HT-29 (cell line): ENCODE data around the gene SLAMF1. TPM values are rescaled to one million over a fixed set of nuclear protein-coding genes. Genes with fewer than 3 reads are reported as not detected.

Experiments
- DNase-seq: peaks from one replicate; pipeline ENCODE4 v3.0.0-alpha.2; 2015; ENCODE audit warnings: low spot score
- total RNA-seq: library from RNA; depleted of rRNA; stranded (reverse); fragments of >200 nt; shearing (Covaris generic); gene quantifications from 2 replicates; pipeline ENCODE4 v1.2.3, GENCODE V29; 2014

Gene SLAMF1
- total RNA-seq, 1 experiment from 2014 or later: not detected

- no peak for DNase-seq
Measured at GRCh38 chr1:160625321-160625720, 21.5 kb downstream of the SLAMF1 start.

- no peak for DNase-seq
Measured at GRCh38 chr1:160624464-160624863, 22.4 kb downstream of the SLAMF1 start.

- DNase-seq: no peak
Measured at GRCh38 chr1:160623862-160624261, 23.0 kb downstream of the SLAMF1 start.

- no peak for DNase-seq
Measured at GRCh38 chr1:160623227-160623633, 23.6 kb downstream of the SLAMF1 start.

- DNase-seq: no peak
Measured at GRCh38 chr1:160622501-160623226, 24.2 kb downstream of the SLAMF1 start.

- no peak for DNase-seq
Measured at GRCh38 chr1:160621633-160622413, 25.0 kb downstream of the SLAMF1 start.

- DNase-seq: no peak
Measured at GRCh38 chr1:160620942-160621632, 25.8 kb downstream of the SLAMF1 start.

GRCh38 chr1:160619742-160620277 is 27.0 kb downstream of the SLAMF1 start:
- no peak for DNase-seq

GRCh38 chr1:160618763-160619274 is 28.0 kb downstream of the SLAMF1 start:
- DNase-seq: peak; percentile 22

- DNase-seq: no peak
Measured at GRCh38 chr1:160618327-160618726, 28.5 kb downstream of the SLAMF1 start.

- no peak for DNase-seq
Measured at GRCh38 chr1:160615660-160616059, 31.2 kb downstream of the SLAMF1 start.

- DNase-seq: no peak
Measured at GRCh38 chr1:160614410-160614809, 32.4 kb downstream of the SLAMF1 start.

- no peak for DNase-seq
Measured at GRCh38 chr1:160612613-160613218, 34.1 kb downstream of the SLAMF1 start.

- DNase-seq: no peak
Measured at GRCh38 chr1:160610569-160611242, 36.1 kb downstream of the SLAMF1 start.

- DNase-seq: no peak
Measured at GRCh38 chr1:160608941-160609340, 37.9 kb downstream of the SLAMF1 start.

- no peak for DNase-seq
Measured at GRCh38 chr1:160608514-160608913, 38.3 kb downstream of the SLAMF1 start.

- no peak for DNase-seq
Measured at GRCh38 chr1:160608057-160608456, 38.8 kb downstream of the SLAMF1 start.

GRCh38 chr1:160607672-160608032 is 39.2 kb downstream of the SLAMF1 start:
- no peak for DNase-seq

GRCh38 chr1:160607011-160607671 is 39.7 kb downstream of the SLAMF1 start:
- DNase-seq: peak; percentile 85

- no peak for DNase-seq
Measured at GRCh38 chr1:160606611-160607010, 40.2 kb downstream of the SLAMF1 start.
